ENCODE measurements around the gene UROS.
A peak's percentile ranks its signal among the peaks of the same experiment; 100 is the strongest.

UROS gene

GRCh38 chr10:125822878-125823662 is at the start of gene UROS, which contains the start of gene BCCIP:
UROS (minus strand) TSS chr10:125823258; CDS start chr10:125816499, 6,759 bp downstream.
BCCIP (plus strand) TSS chr10:125823546; CDS start chr10:125823558, 12 bp downstream.
- Histone ChIP-seq H3K4me3 (ENCODE audit: low read length) (peak within 1 kb of the TSS; percentile 98), H3K79me2 (ENCODE audit: low read length) (peaks cover 67% of the 10 kb centered on the region), H3K36me3 (replicated peaks; ENCODE audit: low read depth, low read length) (peaks cover 12% of the 10 kb centered on the region)

GRCh38 chr10:125871338-125871737 is 48.3 kb upstream of the UROS start:
- Histone ChIP-seq H3K4me1 (ENCODE audit: low read length) (no peaks in the 10 kb centered on the region), H3K27me3 (ENCODE audit: low read depth, low read length) (no peaks in the 10 kb centered on the region), H3K4me2 (ENCODE audit: low read length) (no peak overlapping the region), H3K79me2 (ENCODE audit: low read length) (no peaks in the 10 kb centered on the region), H3K27ac (ENCODE audit: low read length) (no peak overlapping the region), H3K9me3 (ENCODE audit: insufficient read depth, low read length) (no peaks in the 10 kb centered on the region), H4K20me1 (ENCODE audit: insufficient read depth, low read length) (no peaks in the 10 kb centered on the region), H3K9ac (ENCODE audit: low read length) (no peak overlapping the region), H3K36me3 (replicated peaks; ENCODE audit: low read depth, low read length) (peaks cover 12% of the 10 kb centered on the region), H3K4me3 (ENCODE audit: low read length) (no peak overlapping the region), H2AFZ (ENCODE audit: low read depth, low read length) (no peak overlapping the region)
- TF ChIP-seq EZH2phosphoT487 (IDR thresholded peaks at IDR 0.05; ENCODE audit: low read depth) = no peak
- TF ChIP-seq CTCF (IDR thresholded peaks at IDR 0.05; ENCODE audit: low read depth, low read length) = no peak

More at GRCh38 chr10:125822878-125823662, at the start of gene UROS, which contains the start of gene BCCIP:
- Histone ChIP-seq H3K27me3 (ENCODE audit: low read depth, low read length) (no peaks in the 10 kb centered on the region), H3K4me1 (ENCODE audit: low read length) (peaks cover 17% of the 10 kb centered on the region), H3K4me2 (ENCODE audit: low read length) (peak within 1 kb of the TSS; percentile 84), H4K20me1 (ENCODE audit: insufficient read depth, low read length) (0 out of 2 replicates have a peak, but pooled peaks cover 6% of the 10 kb centered on the region), H3K9ac (ENCODE audit: low read length) (peak within 1 kb of the TSS; percentile 83), H2AFZ (ENCODE audit: low read depth, low read length) (peak within 1 kb of the TSS; percentile 86), H3K9me3 (ENCODE audit: insufficient read depth, low read length) (no peaks in the 10 kb centered on the region), H3K27ac (ENCODE audit: low read length) (peak within 1 kb of the TSS; percentile 70)
- TF ChIP-seq EZH2phosphoT487 (IDR thresholded peaks at IDR 0.05; ENCODE audit: low read depth) = no peak
- no peak for TF ChIP-seq CTCF (IDR thresholded peaks at IDR 0.05; ENCODE audit: low read depth, low read length)

GRCh38 chr10:125868372-125868975 is 45.4 kb upstream of the UROS start:
- Histone ChIP-seq H3K4me2 (ENCODE audit: low read length) (no peak overlapping the region), H3K27ac (ENCODE audit: low read length) (no peak overlapping the region), H3K27me3 (ENCODE audit: low read depth, low read length) (no peaks in the 10 kb centered on the region), H3K79me2 (ENCODE audit: low read length) (no peaks in the 10 kb centered on the region), H3K9me3 (ENCODE audit: insufficient read depth, low read length) (no peaks in the 10 kb centered on the region), H2AFZ (ENCODE audit: low read depth, low read length) (no peak overlapping the region), H3K4me1 (ENCODE audit: low read length) (no peaks in the 10 kb centered on the region), H3K9ac (ENCODE audit: low read length) (no peak overlapping the region), H4K20me1 (ENCODE audit: insufficient read depth, low read length) (no peaks in the 10 kb centered on the region), H3K4me3 (ENCODE audit: low read length) (no peak overlapping the region), H3K36me3 (replicated peaks; ENCODE audit: low read depth, low read length) (no peaks in the 10 kb centered on the region)
- TF ChIP-seq CTCF (IDR thresholded peaks at IDR 0.05; ENCODE audit: low read depth, low read length) = peak; percentile 72
- no peak for TF ChIP-seq EZH2phosphoT487 (IDR thresholded peaks at IDR 0.05; ENCODE audit: low read depth)

- H3K4me1 ChIP-seq (ENCODE audit: low read length) = no peaks in the 10 kb centered on the region
- no peak overlapping the region for H2AFZ ChIP-seq (ENCODE audit: low read depth, low read length)
- H3K27me3 ChIP-seq (ENCODE audit: low read depth, low read length) = no peaks in the 10 kb centered on the region
- H3K36me3 ChIP-seq (replicated peaks; ENCODE audit: low read depth, low read length) = no peaks in the 10 kb centered on the region
- no peak overlapping the region for H3K9ac ChIP-seq (ENCODE audit: low read length)
- H3K4me2 ChIP-seq (ENCODE audit: low read length) = no peak overlapping the region
- H4K20me1 ChIP-seq (ENCODE audit: insufficient read depth, low read length) = no peaks in the 10 kb centered on the region
- H3K9me3 ChIP-seq (ENCODE audit: insufficient read depth, low read length) = no peaks in the 10 kb centered on the region
- no peak overlapping the region for H3K4me3 ChIP-seq (ENCODE audit: low read length)
- TF ChIP-seq CTCF (IDR thresholded peaks at IDR 0.05; ENCODE audit: low read depth, low read length) = no peak
- no peak for TF ChIP-seq EZH2phosphoT487 (IDR thresholded peaks at IDR 0.05; ENCODE audit: low read depth)
- no peaks in the 10 kb centered on the region for H3K79me2 ChIP-seq (ENCODE audit: low read length)
- no peak overlapping the region for H3K27ac ChIP-seq (ENCODE audit: low read length)
Measured at GRCh38 chr10:125866421-125867029, 43.5 kb upstream of the UROS start.

Measured in OCI-LY3 (cell line).